ENCODE data around the gene CD200. TPM values are rescaled to one million over a fixed set of nuclear protein-coding genes. Genes with fewer than 3 reads are reported as not detected.

CD200 gene
- total and polyA plus RNA-seq, 2 experiments from 2014 or later, result 51.9 to 65.0 TPM

DNA sequence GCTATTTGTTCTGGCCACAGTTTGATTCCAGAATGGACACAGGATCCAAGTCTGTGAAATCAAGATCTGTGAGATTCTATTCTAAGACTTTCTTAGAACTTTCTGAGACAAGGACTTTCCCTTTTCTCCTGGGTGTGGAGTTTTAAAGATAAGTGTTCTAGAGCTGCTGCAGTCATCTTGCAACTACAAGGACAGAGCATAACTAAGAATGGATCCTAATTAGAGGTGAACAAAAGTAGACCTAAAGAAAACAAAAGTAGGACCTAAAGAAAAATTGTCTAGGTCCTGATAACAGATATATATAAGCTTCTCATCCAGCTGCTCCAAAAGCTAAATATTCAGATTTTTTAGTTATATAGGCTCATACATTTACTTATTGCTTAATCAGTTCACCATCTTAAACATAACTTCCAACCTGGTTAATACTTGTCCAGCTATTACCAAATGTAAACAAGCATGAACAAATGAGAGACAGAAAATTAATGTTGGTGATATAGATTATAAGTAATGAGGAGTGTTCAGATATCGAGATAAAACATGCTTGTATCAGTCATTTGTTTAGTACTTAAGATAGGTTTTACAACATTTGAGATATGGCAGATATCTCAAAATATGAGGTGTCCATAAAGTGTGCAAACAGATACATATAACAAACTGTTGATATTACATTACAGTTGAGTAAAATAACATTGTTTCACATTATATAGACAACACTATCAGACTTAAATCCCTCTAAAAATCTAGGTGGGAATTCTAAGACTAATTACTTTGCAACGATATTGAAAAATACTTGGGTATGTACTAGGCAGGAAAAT is 75.1 kb downstream of the CD200 start (continued):
- TF ChIP-seq, protein P1, sequence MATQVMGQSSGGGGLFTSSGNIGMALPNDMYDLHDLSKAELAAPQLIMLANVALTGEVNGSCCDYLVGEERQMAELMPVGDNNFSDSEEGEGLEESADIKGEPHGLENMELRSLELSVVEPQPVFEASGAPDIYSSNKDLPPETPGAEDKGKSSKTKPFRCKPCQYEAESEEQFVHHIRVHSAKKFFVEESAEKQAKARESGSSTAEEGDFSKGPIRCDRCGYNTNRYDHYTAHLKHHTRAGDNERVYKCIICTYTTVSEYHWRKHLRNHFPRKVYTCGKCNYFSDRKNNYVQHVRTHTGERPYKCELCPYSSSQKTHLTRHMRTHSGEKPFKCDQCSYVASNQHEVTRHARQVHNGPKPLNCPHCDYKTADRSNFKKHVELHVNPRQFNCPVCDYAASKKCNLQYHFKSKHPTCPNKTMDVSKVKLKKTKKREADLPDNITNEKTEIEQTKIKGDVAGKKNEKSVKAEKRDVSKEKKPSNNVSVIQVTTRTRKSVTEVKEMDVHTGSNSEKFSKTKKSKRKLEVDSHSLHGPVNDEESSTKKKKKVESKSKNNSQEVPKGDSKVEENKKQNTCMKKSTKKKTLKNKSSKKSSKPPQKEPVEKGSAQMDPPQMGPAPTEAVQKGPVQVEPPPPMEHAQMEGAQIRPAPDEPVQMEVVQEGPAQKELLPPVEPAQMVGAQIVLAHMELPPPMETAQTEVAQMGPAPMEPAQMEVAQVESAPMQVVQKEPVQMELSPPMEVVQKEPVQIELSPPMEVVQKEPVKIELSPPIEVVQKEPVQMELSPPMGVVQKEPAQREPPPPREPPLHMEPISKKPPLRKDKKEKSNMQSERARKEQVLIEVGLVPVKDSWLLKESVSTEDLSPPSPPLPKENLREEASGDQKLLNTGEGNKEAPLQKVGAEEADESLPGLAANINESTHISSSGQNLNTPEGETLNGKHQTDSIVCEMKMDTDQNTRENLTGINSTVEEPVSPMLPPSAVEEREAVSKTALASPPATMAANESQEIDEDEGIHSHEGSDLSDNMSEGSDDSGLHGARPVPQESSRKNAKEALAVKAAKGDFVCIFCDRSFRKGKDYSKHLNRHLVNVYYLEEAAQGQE (IDR thresholded peaks at IDR 0.05; ENCODE audit: unreplicated experiment), result no peak
- no peak for TF ChIP-seq NANOG (IDR thresholded peaks at IDR 0.05; ENCODE audit: borderline replicate concordance)
- TF ChIP-seq EZH2 (IDR thresholded peaks at IDR 0.05; ENCODE audit: low read depth, unreplicated experiment), result no peak
- no peak for TF ChIP-seq CREB1 (CRISPR knock-in tag; IDR thresholded peaks at IDR 0.05; ENCODE audit: low read depth)
- TF ChIP-seq EZH2phosphoT487 (IDR thresholded peaks at IDR 0.05; ENCODE audit: unreplicated experiment), result no peak
- TF ChIP-seq STAT1 (IDR thresholded peaks at IDR 0.05; ENCODE audit: unreplicated experiment), result no peak

DNA sequence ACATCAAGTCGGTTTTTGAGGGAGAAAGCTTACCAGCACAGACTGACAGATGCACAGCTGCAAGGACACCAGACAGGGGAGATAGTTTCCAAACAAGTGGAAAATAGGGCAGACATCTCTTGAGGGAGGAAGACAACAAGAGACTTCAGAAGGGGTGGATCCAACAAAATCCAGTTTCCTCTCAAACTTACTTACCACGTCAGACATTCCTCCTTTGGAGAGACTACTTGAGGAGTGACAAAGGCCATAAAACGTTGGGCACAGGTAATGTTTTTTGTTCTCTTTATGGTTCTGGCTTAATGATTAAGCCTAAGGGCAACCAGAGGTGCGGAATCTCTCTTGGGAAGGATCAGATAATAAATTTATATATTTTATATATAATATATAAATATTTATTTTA is 76.1 kb downstream of the CD200 start:
- DNase-seq (ENCODE audit: low spot score) (no peak), ATAC-seq (no peak)
- Histone ChIP-seq H3K27me3 (ENCODE audit: insufficient read depth) (no peaks in the 10 kb centered on the region), H2AFZ (no peak overlapping the region), H3K36me3 (ENCODE audit: insufficient read depth) (no peaks in the 10 kb centered on the region), H3K4me1 (ENCODE audit: insufficient read depth) (peaks cover 28% of the 10 kb centered on the region), H3K9me2 (ENCODE audit: insufficient read depth) (peaks cover 5% of the 10 kb centered on the region; the same call in 1 of the 2 replicates), H3K27ac (ENCODE audit: low read depth) (no peak overlapping the region), H3K79me2 (replicated peaks; ENCODE audit: insufficient read depth) (no peaks in the 10 kb centered on the region), H4K20me1 (replicated peaks; ENCODE audit: insufficient read depth) (no peaks in the 10 kb centered on the region), H3K4me2 (no peak overlapping the region), H3F3A (replicated peaks; ENCODE audit: low read depth) (no peaks in the 10 kb centered on the region), H3K4me3 (no peak overlapping the region)
- Mint-ChIP-seq H3K4me3 (no peak overlapping the region), H3K9me3 (no peaks in the 10 kb centered on the region; the same call in 1 of the 3 replicates), H3K4me1 (peaks cover 34% of the 10 kb centered on the region), H3K27me3 (ENCODE audit: insufficient read depth, low read depth, poor library complexity) (peaks cover 7% of the 10 kb centered on the region), H3K27ac (no peak overlapping the region), H3K36me3 (ENCODE audit: low read depth) (peaks cover 25% of the 10 kb centered on the region)
- TF ChIP-seq, protein P2, sequence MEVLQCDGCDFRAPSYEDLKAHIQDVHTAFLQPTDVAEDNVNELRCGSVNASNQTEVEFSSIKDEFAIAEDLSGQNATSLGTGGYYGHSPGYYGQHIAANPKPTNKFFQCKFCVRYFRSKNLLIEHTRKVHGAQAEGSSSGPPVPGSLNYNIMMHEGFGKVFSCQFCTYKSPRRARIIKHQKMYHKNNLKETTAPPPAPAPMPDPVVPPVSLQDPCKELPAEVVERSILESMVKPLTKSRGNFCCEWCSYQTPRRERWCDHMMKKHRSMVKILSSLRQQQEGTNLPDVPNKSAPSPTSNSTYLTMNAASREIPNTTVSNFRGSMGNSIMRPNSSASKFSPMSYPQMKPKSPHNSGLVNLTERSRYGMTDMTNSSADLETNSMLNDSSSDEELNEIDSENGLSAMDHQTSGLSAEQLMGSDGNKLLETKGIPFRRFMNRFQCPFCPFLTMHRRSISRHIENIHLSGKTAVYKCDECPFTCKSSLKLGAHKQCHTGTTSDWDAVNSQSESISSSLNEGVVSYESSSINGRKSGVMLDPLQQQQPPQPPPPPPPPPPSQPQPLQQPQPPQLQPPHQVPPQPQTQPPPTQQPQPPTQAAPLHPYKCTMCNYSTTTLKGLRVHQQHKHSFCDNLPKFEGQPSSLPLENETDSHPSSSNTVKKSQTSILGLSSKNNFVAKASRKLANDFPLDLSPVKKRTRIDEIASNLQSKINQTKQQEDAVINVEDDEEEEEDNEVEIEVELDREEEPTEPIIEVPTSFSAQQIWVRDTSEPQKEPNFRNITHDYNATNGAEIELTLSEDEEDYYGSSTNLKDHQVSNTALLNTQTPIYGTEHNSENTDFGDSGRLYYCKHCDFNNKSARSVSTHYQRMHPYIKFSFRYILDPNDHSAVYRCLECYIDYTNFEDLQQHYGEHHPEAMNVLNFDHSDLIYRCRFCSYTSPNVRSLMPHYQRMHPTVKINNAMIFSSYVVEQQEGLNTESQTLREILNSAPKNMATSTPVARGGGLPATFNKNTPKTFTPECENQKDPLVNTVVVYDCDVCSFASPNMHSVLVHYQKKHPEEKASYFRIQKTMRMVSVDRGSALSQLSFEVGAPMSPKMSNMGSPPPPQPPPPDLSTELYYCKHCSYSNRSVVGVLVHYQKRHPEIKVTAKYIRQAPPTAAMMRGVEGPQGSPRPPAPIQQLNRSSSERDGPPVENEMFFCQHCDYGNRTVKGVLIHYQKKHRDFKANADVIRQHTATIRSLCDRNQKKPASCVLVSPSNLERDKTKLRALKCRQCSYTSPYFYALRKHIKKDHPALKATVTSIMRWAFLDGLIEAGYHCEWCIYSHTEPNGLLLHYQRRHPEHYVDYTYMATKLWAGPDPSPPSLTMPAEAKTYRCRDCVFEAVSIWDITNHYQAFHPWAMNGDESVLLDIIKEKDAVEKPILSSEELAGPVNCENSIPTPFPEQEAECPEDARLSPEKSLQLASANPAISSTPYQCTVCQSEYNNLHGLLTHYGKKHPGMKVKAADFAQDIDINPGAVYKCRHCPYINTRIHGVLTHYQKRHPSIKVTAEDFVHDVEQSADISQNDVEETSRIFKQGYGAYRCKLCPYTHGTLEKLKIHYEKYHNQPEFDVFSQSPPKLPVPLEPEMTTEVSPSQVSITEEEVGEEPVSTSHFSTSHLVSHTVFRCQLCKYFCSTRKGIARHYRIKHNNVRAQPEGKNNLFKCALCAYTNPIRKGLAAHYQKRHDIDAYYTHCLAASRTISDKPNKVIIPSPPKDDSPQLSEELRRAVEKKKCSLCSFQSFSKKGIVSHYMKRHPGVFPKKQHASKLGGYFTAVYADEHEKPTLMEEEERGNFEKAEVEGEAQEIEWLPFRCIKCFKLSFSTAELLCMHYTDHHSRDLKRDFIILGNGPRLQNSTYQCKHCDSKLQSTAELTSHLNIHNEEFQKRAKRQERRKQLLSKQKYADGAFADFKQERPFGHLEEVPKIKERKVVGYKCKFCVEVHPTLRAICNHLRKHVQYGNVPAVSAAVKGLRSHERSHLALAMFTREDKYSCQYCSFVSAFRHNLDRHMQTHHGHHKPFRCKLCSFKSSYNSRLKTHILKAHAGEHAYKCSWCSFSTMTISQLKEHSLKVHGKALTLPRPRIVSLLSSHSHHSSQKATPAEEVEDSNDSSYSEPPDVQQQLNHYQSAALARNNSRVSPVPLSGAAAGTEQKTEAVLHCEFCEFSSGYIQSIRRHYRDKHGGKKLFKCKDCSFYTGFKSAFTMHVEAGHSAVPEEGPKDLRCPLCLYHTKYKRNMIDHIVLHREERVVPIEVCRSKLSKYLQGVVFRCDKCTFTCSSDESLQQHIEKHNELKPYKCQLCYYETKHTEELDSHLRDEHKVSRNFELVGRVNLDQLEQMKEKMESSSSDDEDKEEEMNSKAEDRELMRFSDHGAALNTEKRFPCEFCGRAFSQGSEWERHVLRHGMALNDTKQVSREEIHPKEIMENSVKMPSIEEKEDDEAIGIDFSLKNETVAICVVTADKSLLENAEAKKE (CRISPR knock-in tag; IDR thresholded peaks at IDR 0.05), result no peak
- TF ChIP-seq, protein P3, sequence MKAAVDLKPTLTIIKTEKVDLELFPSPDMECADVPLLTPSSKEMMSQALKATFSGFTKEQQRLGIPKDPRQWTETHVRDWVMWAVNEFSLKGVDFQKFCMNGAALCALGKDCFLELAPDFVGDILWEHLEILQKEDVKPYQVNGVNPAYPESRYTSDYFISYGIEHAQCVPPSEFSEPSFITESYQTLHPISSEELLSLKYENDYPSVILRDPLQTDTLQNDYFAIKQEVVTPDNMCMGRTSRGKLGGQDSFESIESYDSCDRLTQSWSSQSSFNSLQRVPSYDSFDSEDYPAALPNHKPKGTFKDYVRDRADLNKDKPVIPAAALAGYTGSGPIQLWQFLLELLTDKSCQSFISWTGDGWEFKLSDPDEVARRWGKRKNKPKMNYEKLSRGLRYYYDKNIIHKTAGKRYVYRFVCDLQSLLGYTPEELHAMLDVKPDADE (IDR thresholded peaks at IDR 0.05), result no peak
- TF ChIP-seq JUNB (IDR thresholded peaks at IDR 0.05; ENCODE audit: unreplicated experiment) (no peak), ZNF114 (CRISPR knock-in tag; IDR thresholded peaks at IDR 0.05) (no peak), STAT1 (IDR thresholded peaks at IDR 0.05; ENCODE audit: unreplicated experiment) (no peak), CREB1 (CRISPR knock-in tag; IDR thresholded peaks at IDR 0.05; ENCODE audit: low read depth) (no peak), EZH2 (IDR thresholded peaks at IDR 0.05; ENCODE audit: low read depth, unreplicated experiment) (no peak)
- TF ChIP-seq, protein P4, sequence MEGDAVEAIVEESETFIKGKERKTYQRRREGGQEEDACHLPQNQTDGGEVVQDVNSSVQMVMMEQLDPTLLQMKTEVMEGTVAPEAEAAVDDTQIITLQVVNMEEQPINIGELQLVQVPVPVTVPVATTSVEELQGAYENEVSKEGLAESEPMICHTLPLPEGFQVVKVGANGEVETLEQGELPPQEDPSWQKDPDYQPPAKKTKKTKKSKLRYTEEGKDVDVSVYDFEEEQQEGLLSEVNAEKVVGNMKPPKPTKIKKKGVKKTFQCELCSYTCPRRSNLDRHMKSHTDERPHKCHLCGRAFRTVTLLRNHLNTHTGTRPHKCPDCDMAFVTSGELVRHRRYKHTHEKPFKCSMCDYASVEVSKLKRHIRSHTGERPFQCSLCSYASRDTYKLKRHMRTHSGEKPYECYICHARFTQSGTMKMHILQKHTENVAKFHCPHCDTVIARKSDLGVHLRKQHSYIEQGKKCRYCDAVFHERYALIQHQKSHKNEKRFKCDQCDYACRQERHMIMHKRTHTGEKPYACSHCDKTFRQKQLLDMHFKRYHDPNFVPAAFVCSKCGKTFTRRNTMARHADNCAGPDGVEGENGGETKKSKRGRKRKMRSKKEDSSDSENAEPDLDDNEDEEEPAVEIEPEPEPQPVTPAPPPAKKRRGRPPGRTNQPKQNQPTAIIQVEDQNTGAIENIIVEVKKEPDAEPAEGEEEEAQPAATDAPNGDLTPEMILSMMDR (conservative IDR thresholded peaks at IDR 0.05; ENCODE audit: low read depth in 2 of 2), result no peak
